PC-9 (cell line): Measurements from ENCODE around the gene PDLIM5. TPM values are rescaled to one million over a fixed set of nuclear protein-coding genes. Genes with fewer than 3 reads are reported as not detected.
"Not testable (repeated sequence)": the region's sequence is repeated elsewhere in the genome, so short reads cannot be mapped to it uniquely, and the experiment has no call there.

ENCODE experiments used
- BruUV-seq: library from RNA; stranded (reverse); fragments of 400-500 nt; replicated peaks from 2 replicates; lab custom pipeline; 2021; lab: Mats Ljungman, UMichigan
- CTCF ChIA-PET: fragments of 300-600 bp; sonication (Branson Sonifier 250); formaldehyde crosslinking; loops from one replicate; lab custom pipeline; 2022; ENCODE audit warnings: antibody characterized with exemption; lab: Charles Lee
- POLR2A ChIA-PET: fragments of 300-600 bp; sonication (Branson Sonifier 250); formaldehyde crosslinking; loops from one replicate; lab custom pipeline; 2022; ENCODE audit warnings: antibody characterized with exemption; ENCODE audit not compliant: unreplicated experiment; lab: Charles Lee
- DNase-seq, 2 experiments: peaks; one replicate each; pipeline versions ENCODE4 v3.0.0 to v3.0.0-alpha.2; 2015 to 2022; ENCODE audit warnings: mixed read lengths in 1 of 2
- H2AFZ ChIP-seq: fragments of 200-600 bp; sonication (generic); 2 replicates; pipeline ENCODE4 v1.8.1; 2017; ENCODE audit warnings: antibody characterized with exemption
- H3F3A ChIP-seq: fragments of 200-600 bp; sonication (generic); 2 replicates; pipeline ENCODE4 v1.8.1; 2017; ENCODE audit warnings: antibody characterized with exemption, mild to moderate bottlenecking, low read depth; ENCODE audit not compliant: insufficient read depth
- H3K27ac ChIP-seq: fragments of 200-600 bp; sonication (generic); 2 replicates; pipeline ENCODE4 v1.6.1; 2016; ENCODE audit warnings: mixed run types
- H3K27me3 ChIP-seq: fragments of 200-600 bp; sonication (generic); 2 replicates; pipeline ENCODE4 v1.6.1; 2016; ENCODE audit warnings: low read depth, mixed run types; ENCODE audit not compliant: insufficient read depth
- H3K36me3 ChIP-seq: fragments of 200-600 bp; sonication (generic); 2 replicates; pipeline ENCODE4 v1.6.1; 2016; ENCODE audit warnings: low read depth, mixed run types
- H3K4me1 ChIP-seq: fragments of 200-600 bp; sonication (generic); replicated peaks from 2 replicates; pipeline ENCODE4 v1.6.1; 2016; ENCODE audit warnings: mixed run types; ENCODE audit not compliant: insufficient read depth
- H3K4me2 ChIP-seq: fragments of 200-600 bp; sonication (generic); 2 replicates; pipeline ENCODE4 v1.6.1; 2017; ENCODE audit warnings: mixed run types
- H3K4me3 ChIP-seq: fragments of 200-600 bp; sonication (generic); 2 replicates; pipeline ENCODE4 v1.6.1; 2016; ENCODE audit warnings: mixed run types
- H3K79me2 ChIP-seq: fragments of 200-600 bp; sonication (generic); 2 replicates; pipeline ENCODE4 v1.6.1; 2017; ENCODE audit warnings: low read depth, mixed run types
- H3K9me2 ChIP-seq: fragments of 200-600 bp; sonication (generic); 2 replicates; pipeline ENCODE4 v1.8.1; 2017; ENCODE audit warnings: mild to moderate bottlenecking; ENCODE audit not compliant: insufficient read depth
- H3K9me3 ChIP-seq: fragments of 200-600 bp; sonication (generic); 2 replicates; pipeline ENCODE4 v1.8.1; 2016; ENCODE audit warnings: low read depth; ENCODE audit not compliant: insufficient read depth
- H4K20me1 ChIP-seq: fragments of 200-600 bp; sonication (generic); 2 replicates; pipeline ENCODE4 v1.8.1; 2017; ENCODE audit not compliant: insufficient read depth
- CTCF ChIP-seq: fragments of 200-600 bp; sonication (generic); conservative IDR thresholded peaks from 2 replicates; pipeline ENCODE4 v1.6.1; 2017; ENCODE audit warnings: mixed run types, antibody characterized with exemption, mild to moderate bottlenecking, moderate library complexity
- EZH2 ChIP-seq: fragments of 200-600 bp; sonication (generic); IDR thresholded peaks from 2 replicates; pipeline ENCODE4 v1.8.0; 2017; ENCODE audit warnings: antibody characterized with exemption, low read depth
- intact Hi-C: fragments of 100-400 bp; cut with micrococcal nuclease; formaldehyde crosslinking; loops from one replicate; pipeline ENCODE4 v1.10.0; 2022; ENCODE audit not compliant: unreplicated experiment
- total RNA-seq: library from RNA; stranded (reverse); gene quantifications from 2 replicates; pipeline ENCODE4 v1.2.3, GENCODE V29; 2021

The PDLIM5 gene
- total RNA-seq, 1 experiment from 2014 or later, result 130 TPM

GRCh38 chr4:94475050-94475449 is 23.3 kb downstream of the PDLIM5 start:
- no peaks in the 10 kb centered on the region; the same call in 1 of the 2 replicates for H3K36me3 ChIP-seq
- peaks cover 35% of the 10 kb centered on the region; the same call in 1 of the 2 replicates for H3K79me2 ChIP-seq
- H3K27ac ChIP-seq, result no peak overlapping the region
- no peaks in the 10 kb centered on the region for H4K20me1 ChIP-seq
- no peak overlapping the region for H3K4me3 ChIP-seq
- ChIA-PET CTCF (no interaction called here), POLR2A (no interaction called here)
- BruUV-seq, result no TSS peak
- H3F3A ChIP-seq, result no peaks in the 10 kb centered on the region
- no peaks in the 10 kb centered on the region for H3K27me3 ChIP-seq
- no peak overlapping the region for H3K4me2 ChIP-seq
- no peak for DNase-seq
- intact Hi-C loops, result no loop called here
- no peak overlapping the region for H2AFZ ChIP-seq
- no peaks in the 10 kb centered on the region; the same call in 1 of the 2 replicates for H3K4me1 ChIP-seq
- no peak for TF ChIP-seq CTCF
- no peak for TF ChIP-seq EZH2
- no peaks in the 10 kb centered on the region for H3K9me2 ChIP-seq
- no peaks in the 10 kb centered on the region for H3K9me3 ChIP-seq

GRCh38 chr4:94475794-94476193 is 24.1 kb downstream of the PDLIM5 start:
- H3K9me2 ChIP-seq, result no peaks in the 10 kb centered on the region
- H3K36me3 ChIP-seq, result no peaks in the 10 kb centered on the region; the same call in 1 of the 2 replicates
- intact Hi-C loops, result no loop called here
- CTCF ChIA-PET, result no interaction called here
- TF ChIP-seq EZH2, result no peak
- no peak for TF ChIP-seq CTCF
- H3K9me3 ChIP-seq, result no peaks in the 10 kb centered on the region
- H3K27ac ChIP-seq, result no peak overlapping the region
- H3K4me3 ChIP-seq, result no peak overlapping the region
- H3K79me2 ChIP-seq, result peaks cover 33% of the 10 kb centered on the region; the same call in 1 of the 2 replicates
- no peak for DNase-seq
- no peaks in the 10 kb centered on the region; the same call in 1 of the 2 replicates for H3K4me1 ChIP-seq
- no peaks in the 10 kb centered on the region for H3F3A ChIP-seq
- POLR2A ChIA-PET, result no interaction called here
- H3K4me2 ChIP-seq, result no peak overlapping the region
- H2AFZ ChIP-seq, result no peak overlapping the region
- H4K20me1 ChIP-seq, result no peaks in the 10 kb centered on the region
- H3K27me3 ChIP-seq, result no peaks in the 10 kb centered on the region
- BruUV-seq, result no TSS peak

GRCh38 chr4:94477227-94477626 is 25.5 kb downstream of the PDLIM5 start:
- no peaks in the 10 kb centered on the region for H3F3A ChIP-seq
- no TSS peak for BruUV-seq
- H2AFZ ChIP-seq, result no peak overlapping the region
- no peaks in the 10 kb centered on the region for H4K20me1 ChIP-seq
- H3K36me3 ChIP-seq, result no peaks in the 10 kb centered on the region
- CTCF ChIA-PET, result no interaction called here
- no peak overlapping the region for H3K4me3 ChIP-seq
- H3K9me2 ChIP-seq, result no peaks in the 10 kb centered on the region
- H3K79me2 ChIP-seq, result peaks cover 27% of the 10 kb centered on the region; the same call in 1 of the 2 replicates
- intact Hi-C loops, result no loop called here
- H3K27ac ChIP-seq, result no peak overlapping the region
- no peaks in the 10 kb centered on the region for H3K27me3 ChIP-seq
- no peaks in the 10 kb centered on the region for H3K9me3 ChIP-seq
- H3K4me2 ChIP-seq, result no peak overlapping the region
- DNase-seq, result no peak
- POLR2A ChIA-PET, result no interaction called here
- H3K4me1 ChIP-seq, result no peaks in the 10 kb centered on the region; the same call in 1 of the 2 replicates
- TF ChIP-seq EZH2 (no peak), CTCF (no peak)

GRCh38 chr4:94478805-94479204 is 27.1 kb downstream of the PDLIM5 start:
- peaks cover 16% of the 10 kb centered on the region; the same call in 1 of the 2 replicates for H3K79me2 ChIP-seq
- DNase-seq, H2AFZ ChIP-seq, POLR2A ChIA-PET, CTCF ChIA-PET, H3K9me2 ChIP-seq, H3K27me3 ChIP-seq, H3K4me3 ChIP-seq, H3K4me1 ChIP-seq, H3F3A ChIP-seq, intact Hi-C loops, H3K4me2 ChIP-seq, H3K36me3 ChIP-seq, H4K20me1 ChIP-seq, H3K9me3 ChIP-seq, H3K27ac ChIP-seq, BruUV-seq: not testable (repeated sequence)
